Adipocyte (in vitro differentiated cells): ENCODE results near the gene VSNL1.
A peak's percentile ranks its signal among the peaks of the same experiment; 100 is the strongest.

Experiments used
- DNase-seq: peaks from one replicate; pipeline ENCODE4 v3.0.0-alpha.2; 2015; ENCODE audit warnings: low read depth
- H3K27me3 ChIP-seq: replicated peaks from 2 replicates; pipeline ENCODE4 v1.7.0; 2013; ENCODE audit warnings: mild to moderate bottlenecking, low read length, moderate library complexity; ENCODE audit not compliant: control insufficient read depth, insufficient read depth
- H3K36me3 ChIP-seq: 2 replicates; pipeline ENCODE4 v1.7.0; 2013; ENCODE audit warnings: low read length, mild to moderate bottlenecking, moderate library complexity; ENCODE audit not compliant: control insufficient read depth, insufficient read depth, severe bottlenecking
- H3K4me1 ChIP-seq: 2 replicates; pipeline ENCODE4 v1.7.0; 2013; ENCODE audit warnings: mild to moderate bottlenecking, low read length, moderate library complexity; ENCODE audit not compliant: control insufficient read depth, insufficient read depth
- H3K4me3 ChIP-seq: 2 replicates; pipeline ENCODE4 v1.7.0; 2013; ENCODE audit warnings: mild to moderate bottlenecking, low read length, moderate library complexity
- H3K9ac ChIP-seq: 2 replicates; pipeline ENCODE4 v1.7.0; 2013; ENCODE audit warnings: mild to moderate bottlenecking, low read length, moderate library complexity
- H3K9me3 ChIP-seq: 2 replicates; pipeline ENCODE4 v1.7.0; 2013; ENCODE audit warnings: mild to moderate bottlenecking, low read length, moderate library complexity; ENCODE audit not compliant: control insufficient read depth

VSNL1 gene

GRCh38 chr2:17540093-17540812, at the start of gene VSNL1:
TSS of gene VSNL1 (plus strand) at chr2:17540696. CDS start at chr2:17592075, 51,379 bp downstream.
- H3K9me3 ChIP-seq: no peaks in the 10 kb centered on the region
- DNase-seq: peak; percentile 94
- peak within 1 kb of the TSS; percentile 50 for H3K9ac ChIP-seq
- H3K4me3 ChIP-seq: peak within 1 kb of the TSS; percentile 88
- no peaks in the 10 kb centered on the region for H3K36me3 ChIP-seq
- H3K4me1 ChIP-seq: peaks cover 20% of the 10 kb centered on the region
- peaks cover 20% of the 10 kb centered on the region for H3K27me3 ChIP-seq

- DNase-seq: peak; percentile 17
These were observed 44.9 kb upstream of the VSNL1 start for GRCh38 chr2:17495590-17495989.

GRCh38 chr2:17497718-17498117, 42.8 kb upstream of the VSNL1 start:
- no peaks in the 10 kb centered on the region for H3K36me3 ChIP-seq
- H3K9ac ChIP-seq: peak overlapping the region; percentile 15
- H3K4me1 ChIP-seq: peaks cover 6% of the 10 kb centered on the region
- H3K4me3 ChIP-seq: no peak overlapping the region
- no peaks in the 10 kb centered on the region for H3K27me3 ChIP-seq
- DNase-seq: no peak
- no peaks in the 10 kb centered on the region for H3K9me3 ChIP-seq

More at GRCh38 chr2:17495590-17495989, 44.9 kb upstream of the VSNL1 start:
- no peak overlapping the region for H3K9ac ChIP-seq
- H3K4me3 ChIP-seq: no peak overlapping the region
- no peaks in the 10 kb centered on the region for H3K27me3 ChIP-seq
- H3K4me1 ChIP-seq: peaks cover 6% of the 10 kb centered on the region
- H3K9me3 ChIP-seq: no peaks in the 10 kb centered on the region
- H3K36me3 ChIP-seq: no peaks in the 10 kb centered on the region

GRCh38 chr2:17506736-17507616, 33.5 kb upstream of the VSNL1 start:
- H3K9me3 ChIP-seq: no peaks in the 10 kb centered on the region
- H3K4me1 ChIP-seq: no peaks in the 10 kb centered on the region
- no peaks in the 10 kb centered on the region for H3K36me3 ChIP-seq
- H3K9ac ChIP-seq: no peak overlapping the region
- no peak for DNase-seq
- H3K4me3 ChIP-seq: no peak overlapping the region
- no peaks in the 10 kb centered on the region for H3K27me3 ChIP-seq

- H3K27me3 ChIP-seq: no peaks in the 10 kb centered on the region
- H3K9me3 ChIP-seq: no peaks in the 10 kb centered on the region
- H3K36me3 ChIP-seq: no peaks in the 10 kb centered on the region
- no peak overlapping the region for H3K4me3 ChIP-seq
- DNase-seq: no peak
- H3K9ac ChIP-seq: no peak overlapping the region
- peaks cover 13% of the 10 kb centered on the region for H3K4me1 ChIP-seq
These were observed 24.8 kb upstream of the VSNL1 start for GRCh38 chr2:17515652-17516051.

- H3K9me3 ChIP-seq: no peaks in the 10 kb centered on the region
- no peaks in the 10 kb centered on the region for H3K36me3 ChIP-seq
- H3K9ac ChIP-seq: peak overlapping the region; percentile 86
- peak overlapping the region; percentile 89 for H3K4me3 ChIP-seq
- H3K4me1 ChIP-seq: peaks cover 13% of the 10 kb centered on the region
- peak; percentile 56 for DNase-seq
- no peaks in the 10 kb centered on the region for H3K27me3 ChIP-seq
These were observed 22.9 kb upstream of the VSNL1 start for GRCh38 chr2:17517481-17518211.

- Histone ChIP-seq H3K9me3 (no peaks in the 10 kb centered on the region), H3K9ac (peak within 1 kb of the TSS; percentile 86), H3K36me3 (no peaks in the 10 kb centered on the region), H3K4me1 (peaks cover 13% of the 10 kb centered on the region), H3K27me3 (no peaks in the 10 kb centered on the region), H3K4me3 (peak within 1 kb of the TSS; percentile 89)
- peak; percentile 95 for DNase-seq
These were observed 22.0 kb upstream of the VSNL1 start, which contains the start of gene RAD51AP2 for GRCh38 chr2:17518212-17519154. TSS of gene RAD51AP2 (minus strand) at chr2:17518440. CDS start at chr2:17518415, 25 bp downstream.

- H3K27me3 ChIP-seq: no peaks in the 10 kb centered on the region
- no peaks in the 10 kb centered on the region for H3K9me3 ChIP-seq
- H3K9ac ChIP-seq: no peak overlapping the region
- H3K4me1 ChIP-seq: peaks cover 13% of the 10 kb centered on the region
- no peaks in the 10 kb centered on the region for H3K36me3 ChIP-seq
- DNase-seq: no peak
- no peak overlapping the region for H3K4me3 ChIP-seq
These were observed 21.0 kb upstream of the VSNL1 start for GRCh38 chr2:17519486-17519885.

GRCh38 chr2:17520761-17521160, 19.7 kb upstream of the VSNL1 start:
- Histone ChIP-seq H3K27me3 (no peaks in the 10 kb centered on the region), H3K4me3 (no peak overlapping the region), H3K9me3 (no peaks in the 10 kb centered on the region), H3K36me3 (no peaks in the 10 kb centered on the region), H3K9ac (no peak overlapping the region), H3K4me1 (peaks cover 13% of the 10 kb centered on the region)
- no peak for DNase-seq

- Histone ChIP-seq H3K9me3 (no peaks in the 10 kb centered on the region), H3K27me3 (no peaks in the 10 kb centered on the region), H3K36me3 (no peaks in the 10 kb centered on the region), H3K4me3 (no peak overlapping the region), H3K9ac (no peak overlapping the region), H3K4me1 (peaks cover 13% of the 10 kb centered on the region)
- DNase-seq: no peak
These were observed 18.9 kb upstream of the VSNL1 start for GRCh38 chr2:17521621-17522020.
